Immature natural killer cell (primary cell): ENCODE data around the gene FATE1. TPM values are rescaled to one million over a fixed set of nuclear protein-coding genes. Genes with fewer than 3 reads are reported as not detected.
"Not testable (repeated sequence)": the region's sequence is repeated elsewhere in the genome, so short reads cannot be mapped to it uniquely, and the experiment has no call there.

ENCODE experiments used
- DNase-seq, 3 donors: peaks; one replicate each; pipeline ENCODE4 v3.0.0; 2022; ENCODE audit warnings: mixed read lengths in 1 of 3
- H3K27ac Mint-ChIP-seq, 6 donors: one replicate each; pipeline ENCODE4 v1.8.0; 2020; ENCODE audit warnings: mixed read lengths in 6 of 6, mild to moderate bottlenecking in 5 of 6, inconsistent platforms in 4 of 6, moderate library complexity in 3 of 6
- H3K27me3 Mint-ChIP-seq, 3 donors: one replicate each; pipeline ENCODE4 v1.8.0; 2020 to 2021; ENCODE audit warnings: low read depth in 3 of 3, mild to moderate bottlenecking in 3 of 3, mixed read lengths in 3 of 3, moderate library complexity in 3 of 3, inconsistent platforms in 1 of 3
- H3K36me3 Mint-ChIP-seq, 3 donors: one replicate each; pipeline ENCODE4 v1.8.0; 2020; ENCODE audit warnings: mixed read lengths in 3 of 3, inconsistent platforms in 2 of 3, mild to moderate bottlenecking in 2 of 3
- H3K4me1 Mint-ChIP-seq, 2 donors: one replicate each; pipeline ENCODE4 v1.8.0; 2020; ENCODE audit warnings: inconsistent platforms in 2 of 2, mild to moderate bottlenecking in 2 of 2, mixed read lengths in 2 of 2, moderate library complexity in 1 of 2
- H3K4me3 Mint-ChIP-seq, 5 donors: one replicate each; pipeline ENCODE4 v1.8.0; 2020; ENCODE audit warnings: mild to moderate bottlenecking in 5 of 5, mixed read lengths in 5 of 5, inconsistent platforms in 3 of 5, moderate library complexity in 3 of 5
- H3K9me3 Mint-ChIP-seq, 6 donors: one replicate each; pipeline ENCODE4 v1.8.0; 2020; ENCODE audit warnings: mild to moderate bottlenecking in 6 of 6, mixed read lengths in 6 of 6, inconsistent platforms in 4 of 6, moderate library complexity in 3 of 6
- polyA plus RNA-seq, 3 donors: library from polyadenylated mRNA; unstranded; fragments of 300-500 nt; fragmentation: Illumina TruSeq; gene quantifications; one replicate each; pipeline ENCODE4 v1.2.3, GENCODE V29; 2021

Gene FATE1
- not detected for polyA plus RNA-seq

- H3K27ac Mint-ChIP-seq, result no peak within 1 kb of the TSS
- H3K27me3 Mint-ChIP-seq, result peaks cover 0 to 8% (median 3%) of the 10 kb centered on the region in 3 donors
- H3K36me3 Mint-ChIP-seq, result no peaks in the 10 kb centered on the region
- H3K4me3 Mint-ChIP-seq, result no peak within 1 kb of the TSS
- no peaks in the 10 kb centered on the region for H3K9me3 Mint-ChIP-seq
- no peaks in the 10 kb centered on the region for H3K4me1 Mint-ChIP-seq
- no peak for DNase-seq
Measured at GRCh38 chrX:151715752-151716151, at the start of gene FATE1. Gene FATE1, plus strand, starts transcription at chrX:151716035. Its CDS starts 85 bp downstream, at chrX:151716120.

GRCh38 chrX:151675121-151675746 lies 40.6 kb upstream of the FATE1 start:
- Mint-ChIP-seq H3K4me3 (no peak overlapping the region), H3K36me3 (no peaks in the 10 kb centered on the region), H3K9me3 (no peaks in the 10 kb centered on the region), H3K27me3 (peaks cover 1 to 3% (median 2%) of the 10 kb centered on the region in 3 donors), H3K27ac (no peak overlapping the region), H3K4me1 (no peaks in the 10 kb centered on the region)
- no peak for DNase-seq

GRCh38 chrX:151676196-151676595 lies 39.6 kb upstream of the FATE1 start:
- H3K27ac Mint-ChIP-seq, result no peak overlapping the region
- no peaks in the 10 kb centered on the region for H3K4me1 Mint-ChIP-seq
- H3K27me3 Mint-ChIP-seq, result peaks cover 1 to 3% (median 2%) of the 10 kb centered on the region in 3 donors
- no peak overlapping the region for H3K4me3 Mint-ChIP-seq
- no peaks in the 10 kb centered on the region for H3K9me3 Mint-ChIP-seq
- no peaks in the 10 kb centered on the region for H3K36me3 Mint-ChIP-seq
- DNase-seq, result no peak

- H3K27me3 Mint-ChIP-seq, result peaks cover 1 to 6% (median 2%) of the 10 kb centered on the region in 3 donors
- no peak overlapping the region for H3K27ac Mint-ChIP-seq
- DNase-seq, result no peak
- no peaks in the 10 kb centered on the region for H3K4me1 Mint-ChIP-seq
- no peaks in the 10 kb centered on the region for H3K36me3 Mint-ChIP-seq
- H3K4me3 Mint-ChIP-seq, result no peak overlapping the region
- H3K9me3 Mint-ChIP-seq, result peaks cover 0 to 2% (median 0%) of the 10 kb centered on the region in 6 donors
Measured at GRCh38 chrX:151679798-151680402, 35.9 kb upstream of the FATE1 start.

GRCh38 chrX:151680805-151681204 lies 35.0 kb upstream of the FATE1 start:
- H3K27me3 Mint-ChIP-seq, result peaks cover 1 to 6% (median 2%) of the 10 kb centered on the region in 3 donors
- H3K4me3 Mint-ChIP-seq, result no peak overlapping the region
- H3K27ac Mint-ChIP-seq, result no peak overlapping the region
- no peaks in the 10 kb centered on the region for H3K36me3 Mint-ChIP-seq
- H3K4me1 Mint-ChIP-seq, result no peaks in the 10 kb centered on the region
- H3K9me3 Mint-ChIP-seq, result peaks cover 0 to 2% (median 0%) of the 10 kb centered on the region in 6 donors
- peak; percentile 28 to 36 (median 29) for DNase-seq

GRCh38 chrX:151687635-151688034 lies 28.2 kb upstream of the FATE1 start:
- DNase-seq, result no peak
- Mint-ChIP-seq H3K36me3 (no peaks in the 10 kb centered on the region), H3K27ac (no peak overlapping the region), H3K27me3 (peaks cover 0 to 4% (median 0%) of the 10 kb centered on the region in 3 donors), H3K4me3 (no peak overlapping the region), H3K9me3 (peaks cover 0 to 2% (median 0%) of the 10 kb centered on the region in 6 donors), H3K4me1 (no peaks in the 10 kb centered on the region)

DNA sequence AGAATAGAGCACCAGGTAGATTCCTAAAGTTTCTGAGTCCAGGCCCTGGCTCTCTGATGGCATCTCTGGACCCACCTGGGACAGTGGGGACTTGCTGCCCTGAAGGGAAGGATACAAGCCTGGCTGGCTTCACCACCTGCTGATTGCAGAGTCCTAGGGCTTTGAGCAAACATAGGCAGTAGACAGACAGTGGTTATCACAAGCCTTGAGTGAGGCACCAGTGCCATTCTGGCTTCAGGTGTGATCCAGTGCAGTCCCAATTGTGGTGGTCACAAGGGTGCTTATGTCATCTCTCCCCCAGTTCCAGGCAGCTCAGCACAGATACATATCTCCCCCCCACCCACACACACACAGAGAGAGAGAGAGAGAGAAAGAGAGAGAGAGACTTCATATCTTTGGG lies 27.1 kb upstream of the FATE1 start:
- Mint-ChIP-seq H3K4me3 (no peak overlapping the region), H3K36me3 (no peaks in the 10 kb centered on the region), H3K4me1 (no peaks in the 10 kb centered on the region), H3K27me3 (no peaks in the 10 kb centered on the region), H3K27ac (no peak overlapping the region), H3K9me3 (no peaks in the 10 kb centered on the region)
- DNase-seq, result no peak

DNA sequence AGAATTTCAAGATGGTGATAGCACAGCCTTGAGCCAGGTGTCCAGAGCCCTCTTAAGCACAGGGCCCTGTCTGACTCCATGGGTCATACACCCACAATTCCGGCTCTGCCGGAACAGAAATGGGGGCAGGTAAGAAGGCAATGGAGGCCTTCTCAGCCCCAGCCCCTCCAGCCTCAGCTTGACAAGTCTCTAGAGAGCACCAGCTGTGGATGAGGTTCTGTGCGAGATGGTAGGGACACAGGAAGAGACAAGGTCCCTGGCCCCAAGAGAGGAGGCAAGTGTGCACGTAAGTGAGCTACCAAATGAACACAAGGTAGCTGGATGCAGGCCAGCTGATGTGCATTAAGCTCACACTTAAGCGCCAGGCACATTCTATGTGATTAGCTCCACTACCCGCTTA lies 23.0 kb upstream of the FATE1 start:
- no peak overlapping the region for H3K4me3 Mint-ChIP-seq
- DNase-seq, result no peak
- H3K27ac Mint-ChIP-seq, result no peak overlapping the region

DNA sequence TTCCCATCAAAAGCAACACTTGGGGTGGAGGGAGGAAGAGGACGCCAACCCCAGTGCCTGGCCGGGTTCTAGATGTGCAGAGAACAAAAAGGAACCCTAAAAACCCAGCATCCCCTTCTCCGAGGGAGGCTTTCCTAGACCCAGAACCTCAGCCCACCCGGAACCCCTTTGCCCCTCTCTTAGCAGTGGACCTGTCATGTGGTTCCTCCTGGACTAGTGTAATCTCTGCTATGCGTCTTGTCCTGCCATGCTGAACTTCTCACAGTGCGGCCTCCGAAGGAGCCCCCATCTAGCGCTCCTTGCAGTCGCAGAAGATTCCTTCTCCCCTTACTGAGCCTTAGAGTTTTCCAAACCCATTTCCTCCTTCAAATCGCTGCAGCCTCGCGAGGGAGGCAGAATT lies 21.7 kb upstream of the FATE1 start:
- Mint-ChIP-seq H3K36me3 (no peaks in the 10 kb centered on the region), H3K27me3 (peaks cover 0 to 3% (median 0%) of the 10 kb centered on the region in 3 donors), H3K9me3 (no peaks in the 10 kb centered on the region), H3K4me1 (no peaks in the 10 kb centered on the region), H3K27ac (no peak overlapping the region), H3K4me3 (no peak overlapping the region)
- DNase-seq, result no peak

More for the DNA sequence above, 23.0 kb upstream of the FATE1 start:
- H3K9me3 Mint-ChIP-seq, result no peaks in the 10 kb centered on the region
- H3K36me3 Mint-ChIP-seq, result no peaks in the 10 kb centered on the region
- no peaks in the 10 kb centered on the region for H3K4me1 Mint-ChIP-seq
- peaks cover 0 to 3% (median 0%) of the 10 kb centered on the region in 3 donors for H3K27me3 Mint-ChIP-seq

DNA sequence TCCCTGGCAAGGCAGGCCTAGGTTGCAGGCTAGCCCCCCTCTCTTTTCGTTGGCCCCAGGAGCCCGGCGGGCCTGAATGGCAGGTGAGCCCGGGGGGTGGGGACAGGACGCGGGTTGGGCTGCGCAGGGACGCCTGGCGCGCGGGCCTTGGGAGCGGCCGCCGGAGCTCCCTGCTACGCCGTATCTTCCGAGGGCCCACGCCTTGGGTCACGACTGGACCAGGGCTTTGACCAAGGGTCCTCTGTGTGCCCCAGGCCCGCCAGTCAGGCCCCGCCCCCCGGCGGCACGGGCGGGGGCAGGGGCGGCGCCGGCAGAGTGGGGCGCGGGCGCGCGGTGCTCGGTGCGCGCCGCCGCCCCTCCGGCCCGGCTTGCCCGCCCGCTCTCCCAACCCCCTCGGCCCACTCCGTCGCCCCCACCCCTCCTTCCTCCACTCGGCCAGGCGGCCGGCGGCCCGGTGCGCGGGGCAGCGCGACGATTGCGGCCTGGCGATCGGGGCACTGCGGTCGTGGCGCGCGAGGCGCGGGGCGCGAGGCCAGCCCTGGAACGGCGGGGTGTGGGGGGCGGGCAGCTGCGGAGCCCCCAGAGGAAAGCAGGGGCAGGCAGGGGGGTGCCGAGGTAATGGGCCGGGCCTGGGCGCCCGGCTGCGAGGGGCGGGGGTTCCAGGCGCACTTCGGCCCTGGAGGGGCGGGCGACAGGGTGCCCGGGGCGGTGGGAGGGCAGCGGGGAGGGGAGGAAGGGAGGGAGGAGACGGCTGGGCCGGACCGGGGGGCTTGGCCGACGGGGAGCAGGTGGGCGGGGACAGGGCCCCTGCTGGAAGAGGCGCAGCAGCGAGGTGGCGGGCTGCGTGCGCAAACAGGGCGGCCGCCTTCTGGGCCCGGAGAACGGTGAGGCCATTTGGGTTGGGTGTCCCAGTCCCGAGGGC lies 20.9 kb upstream of the FATE1 start, which contains the start of gene PRRG3:
Gene PRRG3, plus strand, starts transcription at position 798 of the 922 bp plus-strand sequence. CDS start 3,357 bp downstream, outside the sequence.
- Mint-ChIP-seq H3K27me3 (peaks cover 0 to 4% (median 0%) of the 10 kb centered on the region in 3 donors), H3K4me1 (no peaks in the 10 kb centered on the region), H3K4me3 (no peak within 1 kb of the TSS), H3K9me3 (no peaks in the 10 kb centered on the region), H3K27ac (no peak within 1 kb of the TSS), H3K36me3 (no peaks in the 10 kb centered on the region)
- DNase-seq, result no peak

DNA sequence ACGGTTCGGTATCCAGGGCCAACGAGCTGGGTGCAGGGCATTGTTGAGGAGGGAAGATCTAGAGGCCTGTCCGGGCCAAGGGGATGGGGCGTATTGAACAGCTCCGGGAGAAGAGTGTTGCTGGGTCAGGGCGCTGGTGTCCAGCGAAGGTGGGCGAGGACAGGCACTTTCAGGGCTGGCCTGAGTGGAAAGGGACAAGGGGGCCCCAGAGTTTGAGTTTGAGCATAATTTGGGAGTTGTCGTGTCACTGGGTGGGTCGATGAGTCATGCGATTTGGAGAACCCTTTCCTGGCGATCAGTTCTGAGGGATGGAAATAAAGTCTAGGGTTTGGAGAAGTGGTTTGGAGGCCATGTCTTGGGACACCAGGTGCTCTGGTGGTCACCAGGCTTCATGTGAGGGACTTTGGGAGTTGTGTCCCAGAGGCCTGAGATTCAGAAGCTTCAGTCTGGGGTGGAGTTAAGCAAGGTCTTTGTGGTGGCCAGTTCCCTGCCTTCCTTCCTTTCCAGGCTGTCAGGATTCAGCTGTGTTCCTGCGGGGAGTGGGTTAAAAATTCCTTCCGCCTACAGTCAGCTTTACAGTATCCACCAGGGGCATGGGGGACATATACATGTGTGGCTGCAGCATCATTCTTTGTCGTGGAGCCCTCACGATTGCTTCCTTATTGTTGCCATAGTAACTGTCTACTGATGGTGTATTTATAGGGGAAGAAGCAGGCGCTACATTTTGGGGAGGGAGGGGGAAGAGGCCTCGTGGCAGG lies 20.1 kb upstream of the FATE1 start:
- no peaks in the 10 kb centered on the region for H3K36me3 Mint-ChIP-seq
- no peaks in the 10 kb centered on the region for H3K4me1 Mint-ChIP-seq
- H3K4me3 Mint-ChIP-seq, result no peak overlapping the region
- no peak for DNase-seq
- H3K27ac Mint-ChIP-seq, result no peak overlapping the region
- H3K27me3 Mint-ChIP-seq, result peaks cover 0 to 6% (median 0%) of the 10 kb centered on the region in 3 donors
- no peaks in the 10 kb centered on the region for H3K9me3 Mint-ChIP-seq

DNA sequence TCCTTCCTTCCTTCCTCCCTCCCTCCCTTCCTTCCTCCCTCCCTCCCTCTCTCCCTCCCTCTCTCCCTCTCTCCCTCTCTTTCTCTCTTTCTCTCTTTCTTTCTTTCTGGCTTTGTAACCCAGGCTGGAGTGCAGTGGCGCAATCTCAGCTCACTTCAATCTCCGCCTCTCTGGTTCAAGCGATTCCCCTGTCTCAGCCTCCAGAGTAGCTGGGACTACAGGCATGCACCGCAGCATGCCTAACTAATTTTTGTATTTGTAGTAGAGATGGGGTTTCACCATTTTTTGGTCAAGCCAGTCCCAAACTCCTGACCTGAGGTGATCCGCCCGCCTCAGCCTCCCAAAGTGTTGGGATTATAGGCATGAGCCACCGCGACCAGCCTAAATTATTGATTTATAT lies 18.8 kb upstream of the FATE1 start:
- H3K4me3 Mint-ChIP-seq, H3K36me3 Mint-ChIP-seq, H3K27me3 Mint-ChIP-seq, H3K9me3 Mint-ChIP-seq, DNase-seq, H3K27ac Mint-ChIP-seq, H3K4me1 Mint-ChIP-seq: not testable (repeated sequence)

GRCh38 chrX:151697522-151697921 lies 18.3 kb upstream of the FATE1 start:
- H3K36me3 Mint-ChIP-seq, result no peaks in the 10 kb centered on the region
- H3K9me3 Mint-ChIP-seq, result no peaks in the 10 kb centered on the region
- H3K4me1 Mint-ChIP-seq, result no peaks in the 10 kb centered on the region
- H3K27ac Mint-ChIP-seq, result no peak overlapping the region
- no peak overlapping the region for H3K4me3 Mint-ChIP-seq
- no peak for DNase-seq
- H3K27me3 Mint-ChIP-seq, result peaks cover 0 to 6% (median 0%) of the 10 kb centered on the region in 3 donors
